ENCODE measurements around the gene ACBD3.

Gene ACBD3

DNA sequence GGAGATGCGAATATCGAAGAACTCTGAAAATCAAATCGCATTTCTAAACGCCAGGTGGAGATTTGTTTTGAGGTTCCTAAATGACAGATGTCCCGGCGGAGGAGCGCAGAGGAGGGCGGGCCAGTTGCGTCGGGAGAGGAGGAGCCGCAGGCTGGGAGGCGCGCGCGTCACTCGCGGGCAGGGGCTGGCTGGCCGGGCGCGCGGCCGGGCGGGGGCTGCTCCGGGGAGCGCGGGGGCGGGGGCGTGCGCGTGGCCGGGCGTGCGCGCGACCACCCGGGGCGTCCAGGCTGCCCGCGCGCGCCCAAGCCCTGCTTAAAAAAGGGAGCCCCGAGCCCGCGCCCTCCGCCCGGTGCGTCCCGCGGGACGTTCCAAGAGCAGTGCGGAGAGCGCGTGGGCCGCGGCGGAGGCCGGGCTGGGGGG, 76.7 kb downstream of the ACBD3 start:
- peak; percentile 78 for DNase-seq

DNA sequence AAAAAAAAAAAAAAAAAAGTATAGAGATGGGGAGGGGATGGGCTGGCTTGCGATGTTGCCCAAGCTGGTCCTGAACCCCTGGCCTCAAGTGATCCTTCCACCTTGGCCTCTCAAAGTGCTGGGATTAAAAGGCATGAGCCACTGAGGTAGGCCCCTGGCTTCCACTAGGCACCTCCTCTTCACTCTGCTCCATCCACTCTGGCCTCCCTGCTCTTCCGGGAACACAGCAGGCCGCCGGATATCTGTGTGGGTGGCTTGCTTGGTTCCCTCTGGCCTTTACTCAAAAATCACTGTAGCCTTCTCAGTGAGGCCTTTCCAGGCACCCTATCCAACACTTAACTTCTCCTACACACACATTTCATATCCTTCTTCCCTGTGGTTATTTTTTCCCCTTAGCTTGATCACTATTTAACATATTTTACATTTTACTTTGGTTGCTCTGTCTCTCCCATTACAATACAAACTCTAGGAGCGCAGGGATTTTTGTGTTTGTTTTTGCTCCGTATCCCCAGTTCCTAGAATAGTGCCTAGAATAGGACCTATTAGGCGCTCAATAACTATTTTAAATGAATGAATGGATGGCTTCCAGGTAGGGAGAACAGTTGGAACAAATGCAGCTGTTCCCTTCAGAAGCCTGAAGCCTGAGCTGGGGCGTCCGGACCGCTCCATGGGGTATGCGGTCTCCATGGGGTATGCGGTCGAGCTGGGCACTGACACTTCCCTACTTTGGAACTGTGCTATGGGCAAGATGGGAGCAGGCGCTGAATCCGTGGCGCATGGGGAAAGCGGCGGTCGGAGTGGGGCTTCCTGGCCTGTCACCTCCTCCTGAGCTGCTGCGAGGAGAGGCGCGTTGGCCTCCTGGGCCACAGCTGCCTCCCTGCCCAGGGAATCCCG, 77.4 kb downstream of the ACBD3 start:
- no peak for DNase-seq

DNA sequence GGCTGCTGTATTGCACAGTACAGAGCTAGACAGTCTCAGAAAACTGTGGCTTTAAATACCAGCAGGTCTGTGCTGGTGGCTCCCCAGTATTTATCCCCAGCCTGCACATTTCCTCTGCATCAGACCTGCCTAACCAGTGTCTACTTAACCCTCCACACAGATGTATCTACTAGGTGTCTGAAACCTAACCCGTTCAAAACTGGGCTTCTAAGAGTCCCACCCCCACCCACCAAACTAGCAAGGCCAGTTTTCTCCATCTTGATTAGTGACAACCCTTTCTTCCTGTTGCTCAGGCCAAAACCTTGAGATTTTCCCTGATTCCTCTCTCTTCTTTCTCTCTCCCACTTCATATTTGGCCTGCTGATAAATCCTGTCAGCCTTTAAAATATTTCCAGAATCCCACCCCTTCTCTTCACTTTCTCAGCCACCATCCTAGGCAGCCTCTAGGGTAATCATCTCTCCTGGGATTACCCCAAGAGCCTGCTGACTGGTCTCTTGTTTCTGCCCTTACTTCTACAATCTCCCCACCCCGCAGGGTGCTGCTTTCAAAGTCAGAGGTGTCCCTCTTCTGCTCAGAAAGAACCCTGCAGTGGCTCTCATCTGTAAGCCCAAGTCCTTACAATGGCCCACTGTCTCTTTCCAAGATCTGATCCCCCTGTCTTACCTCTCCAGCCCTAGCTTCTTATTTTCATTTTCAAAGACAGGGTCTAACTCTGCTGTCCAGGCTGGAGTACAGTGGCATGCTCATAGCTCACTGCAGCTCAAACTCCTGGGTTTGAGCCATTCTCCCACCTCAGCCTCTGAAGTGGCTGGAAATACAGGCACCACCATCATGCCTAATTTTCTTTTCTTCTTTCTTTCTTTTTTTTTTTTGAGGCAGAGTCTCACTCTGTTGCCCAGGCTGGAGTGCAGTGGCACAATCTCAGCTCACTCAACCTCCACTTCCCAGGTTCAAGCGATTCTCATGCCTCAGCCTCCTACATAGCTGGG, 78.8 kb downstream of the ACBD3 start:
- DNase-seq, result no peak

DNA sequence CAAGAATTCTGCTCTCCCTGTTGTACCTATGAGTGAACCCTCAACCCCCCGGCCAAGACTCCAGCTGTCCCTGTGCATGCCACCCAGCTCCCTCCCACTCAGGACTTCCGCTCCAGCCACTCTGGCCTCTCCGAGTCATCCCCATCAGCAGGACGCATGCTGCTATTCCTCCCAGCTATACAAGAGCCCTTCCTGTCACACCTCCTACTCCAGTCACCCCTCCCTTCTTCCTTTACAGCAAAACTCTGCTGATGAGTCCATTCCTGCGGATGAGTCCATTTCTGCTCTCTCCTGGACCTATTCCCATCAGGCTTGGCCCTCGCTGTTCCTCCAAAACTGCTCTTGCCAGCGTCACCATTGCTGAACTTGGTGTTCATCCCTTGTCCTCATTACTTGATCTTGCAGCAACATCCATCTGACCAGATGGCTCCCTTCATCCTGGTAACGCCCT, 81.8 kb downstream of the ACBD3 start:
- DNase-seq, result no peak

DNA sequence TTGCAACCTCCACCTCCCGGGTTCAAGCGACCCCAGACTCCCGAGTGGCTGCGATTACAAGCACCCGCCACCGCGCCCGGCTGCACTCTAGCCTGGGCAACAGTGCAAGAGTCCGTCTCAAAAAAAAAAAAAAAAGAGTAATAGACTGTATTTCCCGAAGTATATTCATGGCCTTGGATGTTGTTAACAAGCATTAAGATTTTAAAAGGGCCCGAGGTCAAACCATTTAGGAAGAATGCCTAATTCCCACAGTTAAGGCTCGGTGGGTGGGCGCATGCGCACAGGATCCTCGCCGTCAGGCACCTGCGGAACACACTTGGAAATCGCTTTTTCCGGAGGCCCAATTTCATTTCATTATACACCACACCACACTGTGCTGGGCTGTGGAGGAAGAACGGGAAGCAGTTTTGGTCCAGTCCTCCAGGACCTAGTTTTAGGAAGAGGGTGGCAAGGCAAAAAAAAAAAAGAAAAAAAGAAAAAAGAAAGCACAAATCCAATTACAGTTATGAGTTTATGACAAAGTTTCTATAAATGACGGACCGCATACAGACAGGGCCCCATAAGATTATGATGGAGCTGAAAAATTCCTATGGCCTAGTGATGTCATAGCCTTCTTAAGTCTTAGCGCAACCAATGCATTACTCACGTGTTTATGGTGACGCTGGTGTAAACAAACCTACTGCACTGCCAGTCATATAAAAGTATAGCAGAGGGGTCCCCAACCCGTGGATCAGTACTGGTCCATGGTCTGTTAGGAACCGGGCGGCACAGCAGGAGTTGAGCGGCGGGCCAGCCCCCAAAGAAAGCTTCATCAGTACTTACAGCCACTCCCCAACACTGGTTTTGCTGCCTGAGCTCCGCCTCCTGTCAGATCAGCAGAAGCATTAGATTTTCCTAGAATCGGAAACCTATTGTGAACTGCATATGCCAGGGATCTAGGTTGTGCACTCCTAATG, 85.8 kb downstream of the ACBD3 start:
- DNase-seq, result peak; percentile 42

DNA sequence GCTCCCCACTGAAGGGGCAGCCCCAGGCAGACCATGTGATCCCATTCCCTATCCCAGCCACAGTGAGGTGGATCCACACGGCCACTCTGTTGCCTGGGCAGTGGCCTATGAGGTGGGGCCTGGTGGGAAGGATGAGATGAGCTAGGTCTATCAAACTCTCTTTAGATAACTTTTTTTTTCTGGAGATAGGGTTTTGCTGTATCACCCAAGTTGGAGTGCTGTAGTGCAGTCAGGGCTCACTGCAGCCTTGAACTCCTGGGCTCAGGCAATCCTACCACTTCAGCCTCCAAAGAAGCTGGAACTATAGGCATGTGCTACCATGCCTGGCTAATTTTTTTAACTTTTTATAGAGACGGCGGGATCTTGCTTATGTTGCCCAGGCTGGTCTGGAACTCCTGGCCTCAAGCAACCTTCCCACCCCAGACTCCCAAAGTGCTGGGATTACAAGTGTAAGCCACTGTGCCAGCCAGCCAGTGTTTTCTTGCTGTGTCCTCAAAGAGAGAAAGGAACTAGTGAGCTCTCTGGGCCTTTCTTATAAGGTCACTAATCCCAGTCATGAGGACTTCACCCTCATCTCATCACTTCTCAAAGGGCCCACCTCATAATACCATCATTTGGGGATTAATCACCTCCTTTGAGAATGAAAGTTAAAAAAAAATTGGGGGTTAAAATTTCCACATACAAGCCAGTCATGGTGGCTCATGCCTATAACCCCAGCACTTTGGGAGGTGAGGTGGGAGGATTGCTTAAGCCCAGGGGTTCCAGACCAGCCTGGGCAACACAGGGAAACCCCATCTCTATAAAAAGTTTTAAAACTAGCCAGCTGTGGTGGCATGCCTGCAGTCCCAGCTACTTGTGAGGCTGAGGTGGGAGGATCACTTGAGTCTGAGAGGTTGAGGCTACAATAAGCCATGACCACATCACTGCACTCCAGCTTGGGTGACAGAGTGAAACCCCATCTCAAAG, 87.4 kb downstream of the ACBD3 start:
- no peak for DNase-seq

DNA sequence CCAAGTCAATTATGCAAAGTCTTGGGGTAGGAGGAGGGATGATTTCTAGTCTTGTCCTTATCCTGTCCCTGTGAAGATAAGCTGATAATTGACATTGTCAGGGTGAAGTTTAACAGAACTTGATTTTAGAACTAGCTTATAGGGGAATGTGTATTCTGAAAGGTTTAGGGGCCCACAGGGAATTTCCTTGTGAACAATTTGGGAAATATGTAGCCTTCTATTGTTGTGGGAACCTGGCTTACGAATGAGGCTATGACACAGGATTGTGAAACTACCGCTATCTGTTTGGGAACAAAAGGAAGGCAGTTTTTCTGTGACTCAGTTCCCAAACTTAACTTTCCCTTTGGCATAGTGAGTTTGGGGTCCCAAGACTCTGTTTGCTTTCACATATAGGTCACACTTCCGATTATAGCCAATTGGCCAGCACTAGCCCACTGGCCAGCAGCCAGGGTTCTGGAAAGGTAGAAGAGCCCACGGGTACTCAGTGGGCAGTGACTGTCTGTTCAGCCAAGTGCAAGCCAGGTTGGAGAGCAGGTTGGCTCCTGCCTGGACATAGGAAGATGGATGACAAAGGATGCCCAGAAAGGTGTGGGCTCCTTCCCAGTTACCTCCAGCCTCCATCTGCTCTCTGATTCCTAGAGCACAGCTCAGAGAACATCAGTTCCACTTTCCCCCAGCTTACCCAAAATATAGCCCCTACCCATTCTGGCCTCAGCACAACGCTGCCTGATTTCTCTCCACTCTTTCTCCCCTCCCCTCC, 88.5 kb downstream of the ACBD3 start:
- no peak for DNase-seq

DNA sequence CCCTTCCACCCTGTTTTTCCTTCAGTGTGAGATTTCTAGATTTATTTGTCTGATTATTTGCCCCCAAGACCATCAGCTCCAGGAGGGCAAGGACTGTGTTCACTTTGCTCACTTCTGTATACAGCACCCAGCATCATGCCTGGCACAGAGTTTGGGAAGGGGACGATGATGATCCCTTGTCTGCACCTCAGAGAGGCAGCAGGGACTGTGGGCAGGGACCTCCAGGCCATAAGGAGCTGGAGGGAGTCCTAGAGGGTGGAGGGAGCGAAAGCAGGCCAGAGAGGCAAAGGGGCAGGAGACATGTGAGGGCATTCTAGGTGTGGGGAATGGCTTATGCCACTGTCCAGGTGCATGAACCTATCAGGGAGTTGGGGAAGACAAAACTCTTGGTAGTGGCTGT, 91.3 kb downstream of the ACBD3 start:
- DNase-seq, result no peak

All from activated CD8-positive, alpha-beta memory T cell treated with anti-CD3 and anti-CD28 coated beads, Interleukin-2, amount 50 U/mL, for 4 hours (primary cell).